HEK293 (cell line): Measurements from ENCODE around the gene HSF2.

Source experiments
- CTCF ChIA-PET: fragments of 350-600 bp; formaldehyde crosslinking; extraction: SDS; loops from one replicate; lab custom pipeline; 2021; ENCODE audit warnings: antibody characterized with exemption; lab: Yijun Ruan, JAX
- POLR2A ChIA-PET: fragments of 300-600 bp; formaldehyde crosslinking; extraction: SDS; loops from one replicate; lab custom pipeline; 2020; ENCODE audit warnings: antibody characterized with exemption, inconsistent platforms; lab: Yijun Ruan, JAX
- H3K27ac ChIP-seq: fragments of 200-500 bp; sonication (Bioruptor generic); 2 replicates; pipeline ENCODE4 v1.5.1; 2014; ENCODE audit warnings: low read depth, low read length, control low read depth, inconsistent platforms; ENCODE audit errors: extremely low read depth
- H3K36me3 ChIP-seq, 2 experiments: fragments of 200-500 bp in 1 of 2; sonication (Bioruptor generic) in 1 of 2; 1 replicate in 1 of 2; 2 replicates in 1 of 2; pipeline ENCODE4 v1.5.1; 2014 to 2017; ENCODE audit warnings: inconsistent platforms in 2 of 2, low read length in 2 of 2; ENCODE audit not compliant: control insufficient read depth in 2 of 2, insufficient read depth in 1 of 2
- H3K4me1 ChIP-seq: fragments of 200-500 bp; sonication (Bioruptor generic); 2 replicates; pipeline ENCODE4 v1.5.1; 2014; ENCODE audit warnings: mild to moderate bottlenecking, low read length, inconsistent platforms; ENCODE audit not compliant: control insufficient read depth, insufficient read depth
- H3K4me3 ChIP-seq: 2 replicates; pipeline ENCODE4 v1.5.1; 2011; ENCODE audit warnings: low read depth, mild to moderate bottlenecking, control low read depth, low read length, moderate library complexity
- H3K9me3 ChIP-seq: fragments of 200-500 bp; sonication (Bioruptor generic); 2 replicates; pipeline ENCODE4 v1.5.1; 2014; ENCODE audit warnings: low read depth, low read length, inconsistent platforms; ENCODE audit not compliant: control insufficient read depth, insufficient read depth
- HOXC10 ChIP-seq: sonication (generic); formaldehyde crosslinking; IDR thresholded peaks from 2 replicates; pipeline ENCODE4 v1.8.1; 2023; ENCODE audit warnings: mild to moderate bottlenecking, missing genetic modification reagents
- HOXD13 ChIP-seq: sonication (generic); formaldehyde crosslinking; IDR thresholded peaks from 2 replicates; pipeline ENCODE4 v1.8.0; 2022; ENCODE audit warnings: missing genetic modification reagents, borderline replicate concordance
- KLF9 ChIP-seq: fragments of 450-650 bp; formaldehyde crosslinking; IDR thresholded peaks from 2 replicates; pipeline ENCODE4 v1.5.1; 2016; ENCODE audit warnings: missing biosample characterization, missing genetic modification characterization, low read depth
- SCRT1 ChIP-seq: fragments of 450-650 bp; formaldehyde crosslinking; IDR thresholded peaks from 2 replicates; pipeline ENCODE4 v1.5.1; 2016; ENCODE audit warnings: missing biosample characterization, missing genetic modification characterization, borderline replicate concordance
- SETDB1 ChIP-seq: IDR thresholded peaks from one replicate; pipeline ENCODE4 v1.6.1; 2017; ENCODE audit warnings: mild to moderate bottlenecking, low read length, moderate library complexity, mixed read lengths; ENCODE audit not compliant: insufficient read length
- SP3 ChIP-seq: fragments of 450-650 bp; formaldehyde crosslinking; IDR thresholded peaks from 2 replicates; pipeline ENCODE4 v1.5.1; 2016; ENCODE audit warnings: missing biosample characterization, missing genetic modification characterization
- SP7 ChIP-seq: fragments of 450-650 bp; formaldehyde crosslinking; IDR thresholded peaks from 2 replicates; pipeline ENCODE4 v1.5.1; 2016; ENCODE audit warnings: missing biosample characterization, missing genetic modification characterization
- YY2 ChIP-seq: fragments of 450-650 bp; formaldehyde crosslinking; IDR thresholded peaks from 2 replicates; pipeline ENCODE4 v1.5.1; 2016; ENCODE audit warnings: missing biosample characterization, missing genetic modification characterization
- ZNF16 ChIP-seq: fragments of 450-650 bp; formaldehyde crosslinking; IDR thresholded peaks from 2 replicates; pipeline ENCODE4 v1.5.1; 2016; ENCODE audit warnings: low read depth, missing biosample characterization, missing genetic modification characterization
- ZNF175 ChIP-seq: fragments of 450-650 bp; formaldehyde crosslinking; IDR thresholded peaks from 2 replicates; pipeline ENCODE4 v1.5.1; 2016; ENCODE audit warnings: missing biosample characterization, missing genetic modification characterization
- ZNF2 ChIP-seq: fragments of 450-650 bp; formaldehyde crosslinking; IDR thresholded peaks from 2 replicates; pipeline ENCODE4 v1.5.1; 2016; ENCODE audit warnings: missing biosample characterization, missing genetic modification characterization
- ZNF23 ChIP-seq: fragments of 450-650 bp; formaldehyde crosslinking; IDR thresholded peaks from 2 replicates; pipeline ENCODE4 v1.5.1; 2016; ENCODE audit warnings: missing biosample characterization, missing genetic modification characterization, borderline replicate concordance
- ZNF404 ChIP-seq: fragments of 450-650 bp; formaldehyde crosslinking; IDR thresholded peaks from 2 replicates; pipeline ENCODE4 v1.5.1; 2017; ENCODE audit warnings: missing biosample characterization, missing genetic modification characterization
- ZNF416 ChIP-seq: fragments of 450-650 bp; formaldehyde crosslinking; IDR thresholded peaks from 2 replicates; pipeline ENCODE4 v1.5.1; 2016; ENCODE audit warnings: missing biosample characterization, missing genetic modification characterization
- ZNF654 ChIP-seq: fragments of 450-650 bp; formaldehyde crosslinking; IDR thresholded peaks from 2 replicates; pipeline ENCODE4 v1.5.1; 2016; ENCODE audit warnings: low read depth, missing biosample characterization, missing genetic modification characterization
- ZNF677 ChIP-seq: fragments of 450-650 bp; IDR thresholded peaks from 2 replicates; pipeline ENCODE4 v1.5.0; 2018; ENCODE audit warnings: missing biosample characterization, mild to moderate bottlenecking, missing genetic modification characterization, moderate library complexity
- TF ChIP-seq, protein P1 (sequence below): fragments of 450-650 bp; formaldehyde crosslinking; IDR thresholded peaks from 2 replicates; pipeline ENCODE4 v1.5.1; 2016; ENCODE audit warnings: missing biosample characterization, missing genetic modification characterization
- TF ChIP-seq, protein P2 (sequence below): fragments of 450-650 bp; formaldehyde crosslinking; IDR thresholded peaks from 2 replicates; pipeline ENCODE4 v1.5.1; 2016; ENCODE audit warnings: missing biosample characterization, missing genetic modification characterization
- TF ChIP-seq, protein P3 (sequence below): fragments of 450-650 bp; formaldehyde crosslinking; IDR thresholded peaks from 2 replicates; pipeline ENCODE4 v1.5.1; 2016; ENCODE audit warnings: missing biosample characterization, missing genetic modification characterization
- TF ChIP-seq, protein P4 (sequence below): IDR thresholded peaks from 2 replicates; pipeline ENCODE4 v1.6.1; 2011; ENCODE audit warnings: mild to moderate bottlenecking, low read depth, low read length, borderline replicate concordance
- TF ChIP-seq, protein P5 (sequence below): fragments of 450-650 bp; formaldehyde crosslinking; IDR thresholded peaks from 2 replicates; pipeline ENCODE4 v1.5.1; 2016; ENCODE audit warnings: missing biosample characterization, missing genetic modification characterization
- TF ChIP-seq, protein P6 (sequence below): fragments of 450-650 bp; formaldehyde crosslinking; IDR thresholded peaks from 2 replicates; pipeline ENCODE4 v1.5.1; 2016; ENCODE audit warnings: missing biosample characterization, missing genetic modification characterization

Gene HSF2

DNA sequence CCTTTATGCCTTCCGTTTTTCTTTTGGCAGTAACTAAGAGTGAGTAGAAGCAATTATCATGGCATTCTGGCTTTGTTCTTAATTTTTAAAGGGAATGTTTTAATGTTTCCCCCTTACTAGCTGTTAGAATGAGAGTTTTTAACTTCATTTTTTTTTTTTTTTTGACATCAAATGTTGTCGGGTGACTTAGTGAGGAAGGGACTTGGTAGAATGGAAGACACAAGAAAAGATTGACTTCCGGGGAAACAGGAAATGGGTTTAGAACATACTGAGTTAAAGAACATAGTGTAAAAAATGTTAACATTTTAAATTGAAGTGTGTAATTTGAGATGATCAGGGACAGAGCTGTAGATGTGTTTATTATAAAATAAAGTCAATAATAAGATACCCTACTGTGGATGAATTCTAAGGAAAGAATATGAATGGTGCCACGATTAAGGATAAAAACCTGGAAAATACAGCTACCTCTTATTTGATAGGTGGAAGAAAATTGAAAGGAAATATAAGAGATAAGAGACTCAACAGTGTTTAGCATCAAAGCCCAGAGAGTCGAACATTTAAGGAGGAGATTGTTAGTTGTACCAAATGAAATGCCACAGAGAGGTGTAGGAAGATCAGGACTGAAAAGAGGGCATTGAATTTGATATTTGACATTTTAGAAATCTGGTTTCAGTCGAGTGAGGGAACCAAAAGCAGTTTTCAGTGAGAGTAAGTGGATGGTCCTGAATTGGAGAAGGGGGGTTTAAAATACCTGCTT lies 9.4 kb downstream of the HSF2 start (continued):
- TF ChIP-seq, protein P1, sequence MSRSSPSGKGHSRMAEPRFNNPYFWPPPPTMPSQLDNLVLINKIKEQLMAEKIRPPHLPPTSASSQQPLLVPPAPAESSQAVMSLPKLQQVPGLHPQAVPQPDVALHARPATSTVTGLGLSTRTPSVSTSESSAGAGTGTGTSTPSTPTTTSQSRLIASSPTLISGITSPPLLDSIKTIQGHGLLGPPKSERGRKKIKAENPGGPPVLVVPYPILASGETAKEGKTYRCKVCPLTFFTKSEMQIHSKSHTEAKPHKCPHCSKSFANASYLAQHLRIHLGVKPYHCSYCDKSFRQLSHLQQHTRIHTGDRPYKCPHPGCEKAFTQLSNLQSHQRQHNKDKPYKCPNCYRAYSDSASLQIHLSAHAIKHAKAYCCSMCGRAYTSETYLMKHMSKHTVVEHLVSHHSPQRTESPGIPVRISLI (tag by site-specific recombination): 0 out of 2 replicates have a peak, but pooled peaks have one; percentile 37

DNA sequence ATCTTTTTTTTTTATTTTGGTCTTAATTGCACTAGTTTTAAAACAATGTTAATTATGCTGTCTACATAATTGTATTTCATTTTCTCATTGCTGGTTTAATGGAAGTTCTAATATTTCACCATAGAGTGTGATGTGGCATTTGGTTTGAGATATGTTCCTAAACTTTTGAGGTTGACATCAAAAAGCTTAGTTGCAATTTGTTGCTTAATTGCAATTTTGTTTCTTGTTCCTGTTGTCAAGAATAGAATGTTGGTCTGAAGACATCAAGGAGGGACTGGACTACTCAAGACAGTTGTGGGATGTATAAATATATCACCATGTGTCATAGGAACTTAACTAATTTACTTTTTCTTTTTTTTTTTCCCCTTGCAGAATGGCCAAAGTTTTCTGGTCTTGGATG lies 12.5 kb downstream of the HSF2 start:
- CTCF ChIA-PET: interaction anchor here (0.6 to 1.3 kb wide), 3 partner anchors 26 to 583 kb away, joined by 3 to 4 read pairs (median 3); no protein-coding TSS in a partner anchor
- Histone ChIP-seq H3K4me3 (no peak overlapping the region), H3K27ac (no peak overlapping the region), H3K9me3 (no peaks in the 10 kb centered on the region), H3K4me1 (peaks cover 23% of the 10 kb centered on the region), H3K36me3 (peaks cover 22 to 46% of the 10 kb centered on the region in 2 experiments)
- POLR2A ChIA-PET: no interaction called here
- no peak for TF ChIP-seq ZNF2 (tag by site-specific recombination)
- TF ChIP-seq ZNF23 (tag by site-specific recombination): no peak
- TF ChIP-seq, protein P2, sequence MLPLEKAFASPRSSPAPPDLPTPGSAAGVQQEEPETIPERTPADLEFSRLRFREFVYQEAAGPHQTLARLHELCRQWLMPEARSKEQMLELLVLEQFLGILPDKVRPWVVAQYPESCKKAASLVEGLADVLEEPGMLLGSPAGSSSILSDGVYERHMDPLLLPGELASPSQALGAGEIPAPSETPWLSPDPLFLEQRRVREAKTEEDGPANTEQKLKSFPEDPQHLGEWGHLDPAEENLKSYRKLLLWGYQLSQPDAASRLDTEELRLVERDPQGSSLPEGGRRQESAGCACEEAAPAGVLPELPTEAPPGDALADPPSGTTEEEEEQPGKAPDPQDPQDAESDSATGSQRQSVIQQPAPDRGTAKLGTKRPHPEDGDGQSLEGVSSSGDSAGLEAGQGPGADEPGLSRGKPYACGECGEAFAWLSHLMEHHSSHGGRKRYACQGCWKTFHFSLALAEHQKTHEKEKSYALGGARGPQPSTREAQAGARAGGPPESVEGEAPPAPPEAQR: no peak
- TF ChIP-seq YY2 (tag by site-specific recombination): no peak
- no peak for TF ChIP-seq SP3
- TF ChIP-seq, protein P3, sequence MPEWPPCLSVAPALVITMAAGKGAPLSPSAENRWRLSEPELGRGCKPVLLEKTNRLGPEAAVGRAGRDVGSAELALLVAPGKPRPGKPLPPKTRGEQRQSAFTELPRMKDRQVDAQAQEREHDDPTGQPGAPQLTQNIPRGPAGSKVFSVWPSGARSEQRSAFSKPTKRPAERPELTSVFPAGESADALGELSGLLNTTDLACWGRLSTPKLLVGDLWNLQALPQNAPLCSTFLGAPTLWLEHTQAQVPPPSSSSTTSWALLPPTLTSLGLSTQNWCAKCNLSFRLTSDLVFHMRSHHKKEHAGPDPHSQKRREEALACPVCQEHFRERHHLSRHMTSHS (tag by site-specific recombination): no peak
- no peak for TF ChIP-seq KLF9 (tag by site-specific recombination)
- TF ChIP-seq ZNF416: no peak
- no peak for TF ChIP-seq SETDB1
- no peak for TF ChIP-seq ZNF175 (tag by site-specific recombination)
- TF ChIP-seq ZNF677 (tag by site-specific recombination): no peak
- TF ChIP-seq, protein P4, sequence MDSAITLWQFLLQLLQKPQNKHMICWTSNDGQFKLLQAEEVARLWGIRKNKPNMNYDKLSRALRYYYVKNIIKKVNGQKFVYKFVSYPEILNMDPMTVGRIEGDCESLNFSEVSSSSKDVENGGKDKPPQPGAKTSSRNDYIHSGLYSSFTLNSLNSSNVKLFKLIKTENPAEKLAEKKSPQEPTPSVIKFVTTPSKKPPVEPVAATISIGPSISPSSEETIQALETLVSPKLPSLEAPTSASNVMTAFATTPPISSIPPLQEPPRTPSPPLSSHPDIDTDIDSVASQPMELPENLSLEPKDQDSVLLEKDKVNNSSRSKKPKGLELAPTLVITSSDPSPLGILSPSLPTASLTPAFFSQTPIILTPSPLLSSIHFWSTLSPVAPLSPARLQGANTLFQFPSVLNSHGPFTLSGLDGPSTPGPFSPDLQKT: no peak
- TF ChIP-seq ZNF404 (tag by site-specific recombination): no peak

DNA sequence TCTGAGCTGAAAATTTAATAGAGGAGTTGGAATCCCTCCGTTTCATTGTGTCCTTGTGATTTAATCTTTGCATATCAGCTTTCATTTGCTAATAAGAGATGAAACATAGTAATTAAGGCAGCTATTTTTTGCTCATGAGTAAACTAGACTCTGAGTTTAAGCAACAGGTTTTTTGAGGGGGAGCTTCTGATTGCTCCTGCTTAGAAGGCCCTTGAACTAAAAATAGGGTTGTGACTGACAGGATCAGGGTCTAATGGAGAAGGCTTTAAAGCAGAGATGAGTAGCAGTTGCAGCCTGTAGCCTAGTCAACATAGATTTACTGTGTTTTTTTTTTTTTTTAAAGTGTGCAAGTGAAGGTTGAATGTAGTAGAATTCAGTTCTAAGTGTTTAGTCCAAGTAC lies 17.4 kb downstream of the HSF2 start:
- peaks cover 52 to 86% of the 10 kb centered on the region in 2 experiments for H3K36me3 ChIP-seq
- H3K9me3 ChIP-seq: no peaks in the 10 kb centered on the region
- ChIA-PET POLR2A (interaction anchor here (1.5 kb wide), 1 partner anchor 18 kb away, joined by 6 read pairs; the partner anchor contains the start of gene HSF2), CTCF (interaction anchor here (0.6 to 0.8 kb wide), 2 partner anchors 15 to 24 kb away, joined by 3 to 4 read pairs; no protein-coding TSS in a partner anchor)
- no peak overlapping the region for H3K4me3 ChIP-seq
- H3K4me1 ChIP-seq: peaks cover 10% of the 10 kb centered on the region
- no peak overlapping the region for H3K27ac ChIP-seq
- TF ChIP-seq SP7 (tag by site-specific recombination): 0 out of 2 replicates have a peak, but pooled peaks have one; percentile 38
- TF ChIP-seq SCRT1 (tag by site-specific recombination): peak; percentile 61; the same call in 1 of the 2 replicates
- TF ChIP-seq, protein P5, sequence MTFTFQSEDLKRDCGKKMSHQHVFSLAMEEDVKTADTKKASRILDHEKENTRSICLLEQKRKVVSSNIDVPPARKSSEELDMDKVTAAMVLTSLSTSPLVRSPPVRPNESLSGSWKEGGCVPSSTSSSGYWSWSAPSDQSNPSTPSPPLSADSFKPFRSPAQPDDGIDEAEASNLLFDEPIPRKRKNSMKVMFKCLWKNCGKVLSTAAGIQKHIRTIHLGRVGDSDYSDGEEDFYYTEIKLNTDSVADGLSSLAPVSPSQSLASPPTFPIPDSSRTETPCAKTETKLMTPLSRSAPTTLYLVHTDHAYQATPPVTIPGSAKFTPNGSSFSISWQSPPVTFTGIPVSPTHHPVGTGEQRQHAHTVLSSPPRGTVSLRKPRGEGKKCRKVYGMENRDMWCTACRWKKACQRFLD (tag by site-specific recombination): no peak
- TF ChIP-seq, protein P6, sequence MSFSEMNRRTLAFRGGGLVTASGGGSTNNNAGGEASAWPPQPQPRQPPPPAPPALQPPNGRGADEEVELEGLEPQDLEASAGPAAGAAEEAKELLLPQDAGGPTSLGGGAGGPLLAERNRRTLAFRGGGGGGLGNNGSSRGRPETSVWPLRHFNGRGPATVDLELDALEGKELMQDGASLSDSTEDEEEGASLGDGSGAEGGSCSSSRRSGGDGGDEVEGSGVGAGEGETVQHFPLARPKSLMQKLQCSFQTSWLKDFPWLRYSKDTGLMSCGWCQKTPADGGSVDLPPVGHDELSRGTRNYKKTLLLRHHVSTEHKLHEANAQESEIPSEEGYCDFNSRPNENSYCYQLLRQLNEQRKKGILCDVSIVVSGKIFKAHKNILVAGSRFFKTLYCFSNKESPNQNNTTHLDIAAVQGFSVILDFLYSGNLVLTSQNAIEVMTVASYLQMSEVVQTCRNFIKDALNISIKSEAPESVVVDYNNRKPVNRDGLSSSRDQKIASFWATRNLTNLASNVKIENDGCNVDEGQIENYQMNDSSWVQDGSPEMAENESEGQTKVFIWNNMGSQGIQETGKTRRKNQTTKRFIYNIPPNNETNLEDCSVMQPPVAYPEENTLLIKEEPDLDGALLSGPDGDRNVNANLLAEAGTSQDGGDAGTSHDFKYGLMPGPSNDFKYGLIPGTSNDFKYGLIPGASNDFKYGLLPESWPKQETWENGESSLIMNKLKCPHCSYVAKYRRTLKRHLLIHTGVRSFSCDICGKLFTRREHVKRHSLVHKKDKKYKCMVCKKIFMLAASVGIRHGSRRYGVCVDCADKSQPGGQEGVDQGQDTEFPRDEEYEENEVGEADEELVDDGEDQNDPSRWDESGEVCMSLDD (tag by site-specific recombination): no peak
- TF ChIP-seq HOXD13: no peak
- TF ChIP-seq ZNF654 (tag by site-specific recombination): no peak
- no peak for TF ChIP-seq ZNF16 (tag by site-specific recombination)
- TF ChIP-seq HOXC10 (CRISPR knock-in tag): no peak
